Epithelial cell of prostate (primary cell): ENCODE data around the gene NPIPB6.

Experiments
- DNase-seq: peaks from one replicate; pipeline ENCODE4 v3.0.0-alpha.2; 2011; ENCODE audit warnings: low read depth, low spot score
- H3K27ac ChIP-seq: fragments of 450-650 bp; 2 replicates; pipeline ENCODE4 v1.5.1; 2017; ENCODE audit warnings: mild to moderate bottlenecking

NPIPB6 gene

DNA sequence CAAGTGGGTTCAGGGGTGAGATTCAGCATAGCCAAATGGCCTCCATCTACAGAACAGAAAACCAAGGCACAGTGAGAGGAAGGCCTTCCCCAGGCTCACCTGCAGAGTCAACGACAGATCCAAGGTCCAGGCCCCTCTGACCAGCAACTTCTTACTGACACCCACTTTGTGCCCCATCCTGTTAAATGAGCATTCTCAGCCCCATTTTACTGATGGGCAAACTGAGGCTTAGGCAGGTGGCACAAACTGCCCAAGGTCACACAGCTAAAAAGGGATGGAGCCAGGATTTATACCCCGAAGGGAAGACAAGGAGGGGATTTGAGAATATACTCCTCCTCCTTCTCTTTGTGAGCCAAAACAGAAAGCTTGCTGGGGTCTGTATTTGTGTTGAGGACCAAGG lies 61.7 kb downstream of the NPIPB6 start:
- H3K27ac ChIP-seq: no peak overlapping the region
- no peak for DNase-seq

DNA sequence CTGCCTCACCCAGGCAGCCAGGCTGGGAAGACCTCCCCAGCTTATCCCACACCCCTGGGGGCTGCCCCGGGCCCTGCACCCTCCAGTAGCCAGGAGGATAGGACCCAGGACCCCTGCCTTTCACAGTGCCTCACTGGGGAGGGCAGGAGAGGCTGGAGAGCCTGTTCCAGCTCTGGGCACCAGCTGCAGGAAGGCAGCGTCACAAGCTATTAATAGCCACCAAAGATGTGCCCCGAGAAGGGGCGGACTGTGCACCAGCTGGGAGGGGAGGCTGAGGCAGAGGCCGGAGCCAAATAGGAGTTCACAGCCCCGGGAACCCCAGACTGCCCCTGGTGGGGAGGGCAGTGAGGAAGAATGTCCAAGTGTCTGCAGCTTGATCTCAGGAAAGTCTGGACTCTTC lies 62.2 kb downstream of the NPIPB6 start:
- no peak overlapping the region for H3K27ac ChIP-seq
- no peak for DNase-seq

DNA sequence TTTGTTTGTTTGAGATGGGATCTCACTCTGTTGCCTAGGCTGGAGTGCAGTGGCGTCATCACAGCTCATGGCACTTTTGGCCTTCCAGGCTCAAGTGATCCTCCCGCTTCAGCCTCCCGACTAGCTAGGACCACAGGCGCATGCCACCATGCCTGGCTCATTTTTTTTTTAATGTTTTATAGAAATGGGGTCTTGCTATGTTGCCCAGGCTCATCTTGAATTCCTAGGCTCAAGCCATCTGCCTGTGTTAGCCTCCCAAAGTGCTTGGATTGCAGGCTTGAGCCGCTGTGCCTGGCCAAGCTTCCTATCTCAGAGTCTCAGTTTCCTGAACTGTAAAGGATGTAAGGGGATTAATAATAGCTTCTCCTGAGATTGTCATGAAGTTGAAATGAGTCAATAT lies 63.0 kb downstream of the NPIPB6 start:
- no peak for DNase-seq
- H3K27ac ChIP-seq: no peak overlapping the region

DNA sequence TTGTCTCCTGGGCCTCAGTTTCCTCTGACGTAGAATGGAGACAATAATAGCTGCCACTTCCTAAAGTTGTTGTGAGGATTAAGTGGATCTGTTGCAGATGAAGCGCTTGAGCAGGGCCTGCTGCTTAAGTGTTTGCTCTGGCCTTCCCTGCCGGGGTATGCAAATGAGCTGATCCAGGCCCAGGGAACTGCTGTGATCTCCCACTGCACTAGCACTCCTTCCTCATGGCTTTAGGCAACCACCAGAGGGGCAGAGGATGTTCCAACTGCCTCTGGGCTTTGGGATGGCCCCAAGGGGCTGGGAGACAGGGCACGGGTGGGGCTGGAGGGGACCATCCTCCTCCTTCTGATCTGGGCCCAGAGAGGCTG lies 64.8 kb downstream of the NPIPB6 start:
- DNase-seq: no peak
- no peak overlapping the region for H3K27ac ChIP-seq

DNA sequence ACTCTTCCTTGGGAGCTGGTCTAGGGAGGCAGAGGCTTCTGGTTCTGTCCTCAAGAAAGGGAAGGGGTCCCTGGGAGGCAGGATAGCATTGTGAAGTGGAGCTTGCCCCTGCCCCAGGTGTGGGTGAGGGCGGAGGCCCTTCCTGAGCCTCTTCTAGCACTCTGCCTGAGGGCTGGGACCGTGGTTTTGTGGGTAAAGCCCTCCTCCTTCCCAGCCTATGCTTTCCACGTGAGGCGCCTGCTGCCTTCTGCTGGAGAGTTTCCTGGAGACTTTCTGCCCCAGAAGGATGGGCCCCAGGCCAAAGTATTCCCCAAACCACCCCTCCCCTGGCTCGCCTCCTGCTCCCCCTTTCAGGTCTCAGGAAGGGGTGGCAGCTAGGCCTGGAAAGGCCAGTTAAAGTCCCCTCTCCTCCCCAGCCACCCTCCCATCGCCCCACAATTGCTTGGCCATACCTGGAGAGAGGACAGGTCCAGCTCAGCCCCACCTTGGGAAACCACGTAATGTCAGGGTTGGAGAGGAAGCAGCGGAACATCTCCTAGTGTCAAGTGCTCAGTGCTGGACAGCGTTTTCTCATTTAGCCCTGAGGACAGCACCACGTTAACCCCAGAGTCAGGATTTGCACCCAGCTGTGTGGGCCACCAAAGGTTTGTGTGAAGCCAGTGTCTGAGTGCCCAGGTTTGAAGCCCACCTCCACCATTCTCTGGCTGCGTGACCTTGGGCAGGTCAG lies 65.4 kb downstream of the NPIPB6 start:
- no peak for DNase-seq

DNA sequence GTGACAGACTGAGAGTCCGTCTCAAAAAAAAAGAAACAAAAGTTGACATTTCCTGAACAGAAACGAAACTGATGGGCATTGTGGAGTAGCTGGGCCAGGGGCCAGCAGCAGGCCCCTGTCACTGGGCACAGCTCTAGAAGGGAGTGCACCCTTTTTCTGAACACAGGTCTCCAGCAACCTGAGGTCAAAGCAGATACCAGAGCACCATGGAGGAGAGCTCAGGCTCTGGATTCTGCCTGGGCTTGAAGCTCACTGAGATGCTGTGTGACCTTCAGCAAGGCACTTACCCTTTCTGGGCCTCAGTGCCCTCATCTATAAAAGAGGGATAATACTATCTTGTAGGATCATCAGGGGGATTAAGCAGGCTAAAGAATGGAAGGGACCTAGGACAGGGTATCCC lies 66.0 kb downstream of the NPIPB6 start:
- no peak for DNase-seq
- H3K27ac ChIP-seq: no peak overlapping the region

More for the DNA sequence above, 65.4 kb downstream of the NPIPB6 start:
- H3K27ac ChIP-seq: no peak overlapping the region

DNA sequence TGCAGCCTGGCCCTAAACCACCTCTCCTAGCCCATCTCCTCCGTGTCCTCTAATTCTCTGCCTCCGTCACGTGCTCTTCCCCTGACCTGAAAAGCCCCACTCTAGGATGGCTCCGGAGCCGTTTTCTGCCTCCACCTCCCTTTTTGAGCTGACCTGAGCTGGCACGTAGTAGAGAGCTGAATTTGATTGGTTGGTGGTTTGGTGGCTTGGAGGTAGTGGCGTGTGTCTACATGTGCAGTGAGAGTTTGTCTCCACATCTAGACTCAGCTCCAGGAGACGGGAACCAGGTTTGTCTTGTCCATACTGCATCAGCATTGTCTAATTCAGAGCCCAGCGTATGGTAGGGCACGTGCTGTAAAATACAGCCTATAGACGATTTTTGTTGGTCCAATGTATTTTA lies 68.0 kb downstream of the NPIPB6 start:
- DNase-seq: no peak
- no peak overlapping the region for H3K27ac ChIP-seq

DNA sequence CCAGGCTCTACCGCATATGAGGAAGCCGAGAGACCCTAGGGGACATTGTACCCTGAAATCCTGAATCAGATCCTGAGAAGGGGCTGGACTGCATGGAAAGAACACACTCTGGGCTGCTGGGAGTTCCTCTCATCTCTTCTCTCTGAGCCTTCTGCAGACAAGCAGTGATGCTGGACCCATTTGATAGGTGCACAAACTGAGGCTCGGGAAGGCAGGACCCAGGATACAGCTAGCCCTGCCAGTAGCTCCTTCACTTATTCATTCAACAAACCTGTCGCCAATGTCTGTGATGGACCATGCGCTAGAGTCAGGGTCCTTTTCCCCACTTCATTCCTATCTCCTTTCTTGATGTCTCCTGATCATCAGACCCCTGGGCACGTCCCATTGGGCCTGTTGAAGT lies 69.1 kb downstream of the NPIPB6 start:
- DNase-seq: no peak
- H3K27ac ChIP-seq: no peak overlapping the region

DNA sequence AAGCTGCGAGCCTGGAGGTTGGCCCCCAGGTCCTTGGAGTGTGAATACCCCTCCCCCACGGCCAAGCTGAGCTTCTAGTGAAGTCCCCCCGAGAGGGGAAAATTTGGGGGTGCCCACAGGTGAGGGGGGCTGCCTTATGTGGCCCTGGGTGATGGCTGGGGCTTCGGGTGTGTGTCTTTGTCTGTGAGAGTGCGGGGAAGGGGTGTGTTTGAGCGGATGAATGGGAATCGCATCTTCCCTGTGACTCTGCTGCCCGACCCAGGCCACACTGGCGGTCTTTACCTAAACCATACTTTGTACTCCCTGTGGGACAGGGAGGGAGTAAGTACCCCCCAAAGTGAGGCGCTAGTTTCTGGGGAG lies 69.7 kb downstream of the NPIPB6 start:
- DNase-seq: no peak
- H3K27ac ChIP-seq: no peak overlapping the region

DNA sequence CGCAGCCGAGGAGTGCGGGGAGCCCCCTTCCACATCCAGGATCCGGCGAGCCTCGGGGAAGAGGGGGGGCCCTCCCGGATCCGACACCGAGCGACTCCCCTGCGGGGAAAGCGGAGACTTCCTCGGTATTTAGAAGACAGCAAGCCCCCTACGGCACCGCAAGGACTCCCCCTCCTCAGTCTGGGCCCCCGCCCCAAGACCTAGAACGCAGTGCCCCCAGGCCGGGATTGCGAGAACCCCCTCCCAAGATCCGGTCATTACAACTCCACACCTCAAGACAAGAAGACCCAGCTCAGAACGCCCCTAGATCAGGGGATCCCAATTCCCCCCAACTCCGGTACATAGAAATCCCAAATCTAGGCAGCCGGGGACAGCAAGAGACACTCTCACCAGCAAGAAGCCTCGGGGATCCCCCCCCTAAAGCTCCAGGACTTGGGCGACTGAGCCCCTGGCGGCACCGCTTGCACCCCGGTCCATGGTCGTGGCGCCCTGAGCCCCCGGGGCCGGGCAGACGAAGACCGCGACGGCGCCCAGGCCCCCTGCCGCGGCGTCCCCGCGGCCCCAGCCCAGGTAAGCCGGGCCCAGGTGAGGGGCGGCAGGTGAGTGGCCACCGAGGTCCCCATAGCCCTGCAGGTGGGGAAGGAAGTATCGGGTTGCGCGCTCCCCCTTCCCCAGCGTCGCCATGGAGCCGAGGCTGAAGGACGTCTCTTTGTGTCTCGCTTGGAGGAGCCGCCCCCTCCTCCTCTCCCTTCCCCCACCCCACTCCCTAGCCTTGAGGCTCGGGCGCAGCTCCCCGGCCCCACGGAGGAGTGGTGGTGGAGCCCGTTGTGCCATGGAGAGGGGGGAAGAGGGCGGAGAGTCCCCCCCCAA lies 70.3 kb downstream of the NPIPB6 start:
- no peak for DNase-seq
- no peak overlapping the region for H3K27ac ChIP-seq
